Activated effector memory CD4-positive, alpha-beta T cell treated with Interleukin-2 at 50 U/mL for 16 hours (primary cell): ENCODE results near the gene ZNF77.
"Not testable (repeated sequence)": the region's sequence is repeated elsewhere in the genome, so short reads cannot be mapped to it uniquely, and the experiment has no call there.

Experiments used
- DNase-seq: peaks from one replicate; pipeline ENCODE4 v3.0.0-alpha.2; 2020

Gene ZNF77

DNA sequence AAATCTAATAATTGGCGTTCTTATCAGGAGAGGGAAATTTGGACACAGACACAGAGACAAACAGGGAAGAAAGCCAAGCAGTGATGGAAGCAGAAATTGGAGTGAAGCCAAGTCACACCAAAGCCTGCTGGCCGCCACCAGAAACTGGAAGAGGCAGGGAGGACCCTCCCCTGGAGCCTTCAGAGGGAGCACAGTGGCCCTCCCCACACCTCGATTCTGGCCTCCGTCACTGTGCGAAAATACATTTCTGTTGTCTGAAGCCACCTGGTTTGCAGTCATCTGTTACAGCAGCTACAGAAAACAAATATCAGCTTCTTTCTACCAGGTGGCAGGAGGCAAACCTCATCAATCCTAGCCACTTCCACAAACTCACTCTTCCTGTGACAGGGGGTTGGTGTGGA is 24.3 kb upstream of the ZNF77 start:
- DNase-seq: no peak

GRCh38 chr19:2967972-2968371 is 23.2 kb upstream of the ZNF77 start:
- no peak for DNase-seq

DNA sequence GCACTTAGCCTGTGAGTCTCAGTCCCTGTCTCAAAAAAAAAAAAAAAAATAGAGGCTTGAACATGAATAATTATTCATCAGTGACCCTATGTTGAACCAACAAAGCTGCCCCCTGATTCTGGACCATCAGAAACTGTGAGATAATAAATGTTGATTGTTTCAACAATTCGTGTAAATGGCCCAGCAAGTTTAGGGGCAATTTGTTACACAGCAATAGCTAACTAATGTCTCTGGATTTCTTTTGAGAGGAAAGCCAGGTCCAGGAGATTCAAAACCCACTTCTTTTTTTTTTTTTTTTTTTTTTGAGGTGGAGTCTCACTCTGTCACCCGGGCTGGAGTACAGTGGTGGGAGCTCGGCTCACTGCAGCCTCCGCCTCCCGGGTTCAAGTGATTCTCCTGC is 20.1 kb upstream of the ZNF77 start:
- DNase-seq: no peak

DNA sequence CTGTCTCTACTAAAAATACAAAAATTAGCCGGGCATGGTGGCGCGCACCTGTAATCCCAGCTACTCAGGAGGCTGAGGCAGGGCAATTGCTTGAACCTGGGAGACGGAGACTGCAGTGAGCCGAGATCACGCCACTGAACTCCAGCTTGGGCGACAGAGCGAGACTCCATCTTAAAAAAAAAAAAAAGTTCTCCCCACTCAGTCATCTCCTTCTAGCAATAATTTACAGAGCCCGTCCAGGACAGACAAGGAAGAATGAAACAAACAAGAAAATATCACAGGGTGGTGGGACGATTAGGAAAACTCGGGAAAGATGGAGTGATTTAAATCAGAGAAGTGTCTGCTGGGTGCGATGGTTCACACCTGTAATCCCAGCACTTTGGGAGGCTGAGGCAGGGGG is 18.9 kb upstream of the ZNF77 start:
- not testable (repeated sequence) for DNase-seq

DNA sequence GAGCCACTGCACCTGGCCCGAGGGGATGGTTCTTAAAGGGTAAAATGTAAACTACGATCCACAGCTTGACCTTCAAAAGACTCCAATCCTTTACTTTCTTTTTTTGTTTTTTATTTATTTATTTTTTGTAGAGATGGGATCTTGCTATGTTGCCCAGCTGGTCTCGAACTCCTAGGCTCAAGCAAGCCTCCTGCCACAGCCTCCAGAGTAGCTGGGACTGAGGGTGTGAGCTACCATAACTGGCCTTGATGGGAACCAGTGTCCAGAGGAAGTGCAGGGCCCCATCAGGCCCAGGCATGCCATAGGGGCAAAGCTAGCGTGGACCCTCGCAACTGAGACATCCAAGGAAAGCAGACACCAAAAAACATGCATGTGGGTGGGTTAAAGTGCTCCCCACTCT is 18.4 kb upstream of the ZNF77 start:
- no peak for DNase-seq

- no peak for DNase-seq
Observed at GRCh38 chr19:2962018-2962670, 17.4 kb upstream of the ZNF77 start.

DNA sequence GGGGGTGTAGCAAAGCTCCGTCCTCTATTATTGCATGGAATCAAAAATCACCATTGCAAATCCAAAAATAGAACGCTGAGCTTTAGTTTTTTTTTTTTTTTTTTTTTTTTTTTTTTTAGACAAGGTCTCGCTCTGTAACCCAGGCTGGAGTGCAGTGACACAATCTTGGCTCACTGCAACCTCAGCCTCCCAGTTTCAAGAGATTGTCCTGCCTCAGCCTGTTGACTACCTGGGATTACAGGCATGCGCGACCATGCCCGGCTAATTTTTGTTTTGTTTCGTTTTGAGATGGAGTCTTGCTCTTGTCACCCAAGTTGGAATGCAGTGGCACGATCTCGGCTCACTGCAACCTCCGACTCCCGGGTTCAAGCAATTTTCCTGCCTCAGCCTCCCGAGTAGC is 15.3 kb upstream of the ZNF77 start:
- no peak for DNase-seq

DNA sequence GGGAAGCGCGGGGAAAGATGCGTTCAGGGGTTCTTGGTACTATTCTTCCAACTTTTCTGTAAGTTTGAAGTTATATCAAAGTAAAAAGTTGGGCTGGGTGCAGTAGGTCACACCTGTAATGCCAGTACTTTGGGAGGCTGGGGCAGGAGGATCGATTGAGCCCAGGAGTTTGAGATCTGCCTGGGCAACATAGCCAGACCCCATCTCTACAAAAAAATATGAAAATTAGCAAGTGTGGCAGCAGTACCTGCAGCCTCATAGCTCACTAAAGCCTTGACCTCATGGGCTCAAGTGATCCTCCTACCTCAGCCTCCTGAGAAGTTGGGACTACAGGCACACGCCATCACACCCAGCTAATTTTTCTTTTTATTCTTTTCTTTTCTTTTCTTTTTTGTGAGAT is 12.4 kb upstream of the ZNF77 start:
- no peak for DNase-seq

DNA sequence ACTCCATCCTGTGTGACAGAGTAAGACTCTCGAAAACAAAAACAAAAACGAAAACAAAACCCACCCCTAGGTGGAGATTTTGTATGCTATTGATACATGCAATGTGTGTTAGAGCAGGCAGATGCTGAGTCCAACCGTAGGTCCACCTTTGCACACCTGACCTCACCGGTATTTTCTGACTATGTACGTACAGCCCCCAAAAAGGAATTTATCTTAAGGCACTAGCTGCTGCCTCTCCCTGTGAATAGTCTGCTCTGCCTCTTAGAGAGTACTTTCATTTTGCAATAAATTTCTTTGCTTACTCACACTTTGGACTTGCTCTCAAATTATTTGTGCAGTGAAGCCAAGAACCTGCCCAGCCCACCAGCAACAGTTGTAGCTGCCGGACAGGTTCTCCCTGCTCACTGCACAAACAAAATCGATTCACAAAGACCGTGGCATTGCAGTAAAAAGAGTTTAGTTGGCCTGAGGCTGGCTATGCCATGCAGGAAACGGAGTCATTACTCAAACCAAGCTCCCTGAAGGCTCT is 8.2 kb upstream of the ZNF77 start:
- DNase-seq: no peak

DNA sequence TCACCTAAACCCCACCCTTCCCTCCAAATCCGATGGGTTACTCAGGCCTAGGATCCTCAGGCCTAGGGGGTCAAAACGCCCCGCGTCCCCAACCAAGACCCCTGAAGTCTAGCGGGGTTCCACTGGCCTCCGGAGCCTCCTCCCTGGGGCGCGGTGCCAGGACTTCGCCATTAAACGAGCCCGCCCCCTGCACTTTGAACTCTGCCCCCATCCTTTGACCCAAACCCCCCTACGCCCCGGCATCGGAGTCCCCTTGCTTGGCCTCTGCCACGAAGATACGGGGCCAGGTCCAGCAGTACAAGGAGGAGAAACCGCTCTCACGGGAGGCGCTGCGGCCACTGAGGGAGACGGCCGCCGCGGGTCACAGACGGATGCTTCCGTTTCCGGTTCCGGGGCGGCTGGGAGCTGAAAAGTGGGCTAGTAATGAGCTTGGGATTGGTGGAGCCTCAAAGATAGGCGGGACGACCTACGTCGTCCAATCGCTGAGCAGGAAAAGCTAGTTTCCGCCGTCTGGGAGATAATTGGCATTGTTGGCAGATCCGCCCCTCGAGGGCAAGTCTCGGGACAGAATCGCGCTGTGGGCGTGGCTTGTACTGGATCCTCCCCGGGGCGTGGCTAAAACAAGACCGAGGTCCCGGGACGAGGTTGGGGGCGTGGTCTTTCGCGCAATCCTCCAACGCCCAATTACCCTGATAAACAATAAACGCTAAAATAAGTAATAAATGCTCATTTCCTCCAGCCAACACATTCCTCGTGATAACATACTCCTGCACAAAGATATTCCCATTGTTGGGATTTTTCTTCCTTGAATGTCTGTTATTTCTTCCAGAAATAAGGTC is 5.7 kb upstream of the ZNF77 start:
- peak; percentile 100 for DNase-seq

DNA sequence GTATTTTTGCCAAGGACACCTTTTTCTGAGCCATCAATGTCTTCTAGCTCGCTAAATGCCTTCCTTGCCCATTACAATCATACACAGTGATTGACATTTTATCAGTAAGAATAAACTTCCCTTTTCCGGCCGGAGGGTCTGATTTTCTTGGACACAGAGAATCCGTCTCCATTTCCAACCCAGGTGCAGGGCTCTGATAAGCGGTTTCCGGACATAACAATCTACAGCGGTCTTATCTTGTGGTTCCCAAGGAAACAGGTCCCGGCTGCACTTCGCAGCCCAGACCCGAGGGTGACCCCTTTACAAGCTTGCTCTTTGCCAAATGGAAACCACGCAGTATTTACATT is 5.1 kb upstream of the ZNF77 start:
- DNase-seq: no peak

GRCh38 chr19:2945575-2946184 is 909 bp upstream of the ZNF77 start:
- no peak for DNase-seq

DNA sequence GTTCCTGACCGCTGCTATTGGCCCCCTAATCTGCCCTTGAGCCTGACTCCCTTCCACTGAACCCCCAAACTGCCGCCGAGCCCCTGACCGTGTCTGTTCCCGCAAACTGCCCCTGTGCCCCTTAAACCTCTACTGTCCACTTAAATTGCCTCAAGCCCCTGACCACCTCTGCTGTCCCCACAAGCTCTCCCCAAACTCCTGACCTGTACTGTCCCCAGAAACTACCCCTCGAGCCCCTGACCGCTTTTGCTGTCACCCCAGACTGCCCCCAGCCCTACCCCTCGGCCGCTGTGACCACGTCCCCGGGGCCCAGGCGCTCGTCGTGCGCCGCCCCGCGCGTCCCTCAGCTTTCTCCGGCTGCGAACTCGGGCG is 382 bp downstream of the ZNF77 start:
- no peak for DNase-seq

GRCh38 chr19:2942928-2943640 is 1.7 kb downstream of the ZNF77 start:
- DNase-seq: no peak

DNA sequence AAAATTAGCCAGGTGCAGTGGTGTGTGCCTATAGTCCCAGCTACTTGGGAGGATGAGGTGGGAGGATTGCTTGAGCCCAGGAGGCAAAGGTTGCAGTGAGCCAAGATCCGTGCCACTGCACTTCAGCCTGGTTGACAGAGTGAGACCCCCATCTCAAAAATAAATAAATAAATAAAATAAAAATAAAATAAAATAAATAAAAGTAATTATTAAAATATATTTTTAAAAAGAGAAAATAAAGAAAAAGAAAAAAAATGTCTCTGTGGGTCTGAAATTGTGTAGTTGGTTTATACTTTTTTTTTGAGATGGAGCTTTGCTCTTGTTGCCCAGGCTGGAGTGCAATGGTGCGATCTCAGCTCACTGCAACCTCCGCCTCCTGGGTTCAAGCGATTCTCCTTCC is 8.9 kb downstream of the ZNF77 start:
- not testable (repeated sequence) for DNase-seq

- DNase-seq: no peak
Observed at GRCh38 chr19:2933490-2933910, 11.3 kb downstream of the ZNF77 start.

GRCh38 chr19:2927032-2927430 is 17.7 kb downstream of the ZNF77 start:
- no peak for DNase-seq

DNA sequence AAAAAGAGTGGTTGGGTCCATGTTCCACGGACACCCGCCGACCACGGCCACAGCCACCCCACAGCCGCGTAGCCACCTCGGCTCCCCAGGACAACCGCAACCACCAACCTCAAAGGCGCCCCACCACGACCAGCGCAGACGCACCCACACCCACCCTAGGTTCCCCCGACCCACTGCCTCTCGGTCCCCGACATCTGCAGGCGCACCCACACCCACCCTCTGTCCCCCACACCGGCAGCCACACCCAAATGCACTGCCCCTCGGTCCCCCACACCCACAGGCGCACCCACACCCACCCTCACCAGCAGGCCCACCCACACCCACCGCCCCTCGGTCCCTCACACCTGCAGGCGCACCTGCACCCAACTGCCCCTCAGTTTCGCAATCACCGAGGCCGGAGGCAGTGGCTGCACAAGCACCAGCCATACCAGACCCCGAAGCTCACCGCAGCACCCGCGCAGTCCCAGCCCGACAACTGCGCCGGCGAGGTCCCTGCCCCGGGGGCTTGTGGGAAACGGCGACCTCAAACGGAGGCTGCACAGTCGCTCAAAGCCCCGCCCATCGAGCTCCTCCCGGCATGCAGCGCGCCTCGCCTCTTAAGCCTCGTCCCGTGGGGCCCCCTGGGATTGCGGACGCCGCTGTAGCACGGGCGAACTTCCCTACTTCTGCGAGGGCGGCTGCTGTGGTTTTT is 18.3 kb downstream of the ZNF77 start:
- DNase-seq: no peak

DNA sequence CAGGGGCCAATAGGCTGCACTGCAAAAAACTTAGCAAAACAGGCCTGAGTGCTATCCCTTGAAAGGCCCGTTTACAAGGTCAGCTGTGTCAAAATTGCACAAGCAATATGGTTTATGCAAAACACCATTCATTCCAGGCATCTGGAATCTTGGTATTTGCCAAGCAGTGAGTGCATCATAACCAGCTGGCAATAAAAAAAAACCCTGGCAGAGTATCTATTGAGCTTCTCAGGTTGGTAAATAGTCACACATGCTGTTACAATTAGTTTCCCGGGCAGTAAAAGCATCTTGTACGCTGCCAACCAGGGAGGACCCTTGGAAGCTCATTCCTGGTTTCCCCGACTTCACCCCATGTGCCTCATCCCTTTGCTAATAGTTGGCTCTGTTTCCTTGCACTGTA is 21.3 kb downstream of the ZNF77 start:
- DNase-seq: no peak

DNA sequence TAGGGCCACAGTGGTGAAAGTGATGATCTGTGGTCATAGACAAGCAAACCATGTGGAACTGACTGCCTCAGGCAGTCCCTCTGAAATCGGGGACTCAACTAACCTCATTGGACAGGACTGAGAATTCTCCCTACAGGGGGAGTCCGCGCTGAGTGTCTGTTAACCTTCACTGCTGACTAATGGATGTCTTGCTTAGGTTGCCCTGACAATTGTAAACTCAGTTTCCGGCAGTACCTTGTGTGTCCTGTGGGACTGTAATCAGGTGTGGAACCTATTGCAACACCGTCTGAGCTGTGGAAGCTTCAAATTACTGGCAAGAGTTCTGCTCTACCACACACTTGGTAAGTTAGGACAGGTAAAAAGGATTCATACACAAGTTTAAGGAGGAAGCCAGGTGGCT is 21.8 kb downstream of the ZNF77 start:
- DNase-seq: no peak

DNA sequence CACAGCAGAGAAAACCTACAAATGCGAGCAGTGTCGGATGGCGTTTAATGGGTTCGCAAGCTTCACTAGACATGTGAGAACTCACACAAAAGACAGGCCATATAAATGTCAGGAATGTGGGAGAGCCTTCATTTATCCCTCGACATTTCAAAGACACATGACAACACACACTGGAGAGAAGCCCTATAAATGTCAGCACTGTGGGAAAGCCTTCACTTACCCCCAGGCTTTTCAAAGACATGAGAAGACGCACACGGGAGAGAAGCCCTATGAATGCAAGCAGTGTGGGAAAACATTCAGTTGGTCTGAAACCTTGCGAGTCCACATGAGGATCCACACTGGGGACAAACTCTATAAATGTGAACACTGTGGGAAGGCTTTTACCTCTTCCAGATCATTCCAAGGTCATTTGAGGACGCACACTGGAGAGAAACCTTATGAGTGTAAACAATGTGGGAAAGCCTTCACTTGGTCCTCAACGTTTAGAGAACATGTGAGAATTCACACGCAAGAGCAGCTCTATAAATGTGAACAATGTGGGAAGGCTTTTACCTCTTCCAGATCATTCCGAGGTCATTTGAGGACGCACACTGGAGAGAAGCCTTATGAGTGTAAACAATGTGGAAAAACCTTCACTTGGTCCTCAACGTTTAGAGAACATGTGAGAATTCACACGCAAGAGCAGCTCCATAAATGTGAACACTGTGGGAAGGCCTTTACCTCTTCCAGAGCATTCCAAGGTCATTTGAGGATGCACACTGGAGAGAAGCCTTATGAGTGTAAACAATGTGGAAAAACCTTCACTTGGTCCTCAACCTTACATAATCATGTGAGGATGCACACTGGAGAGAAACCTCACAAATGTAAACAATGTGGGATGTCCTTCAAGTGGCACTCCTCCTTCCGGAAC is 27.2 kb downstream of the ZNF77 start:
- DNase-seq: no peak

DNA sequence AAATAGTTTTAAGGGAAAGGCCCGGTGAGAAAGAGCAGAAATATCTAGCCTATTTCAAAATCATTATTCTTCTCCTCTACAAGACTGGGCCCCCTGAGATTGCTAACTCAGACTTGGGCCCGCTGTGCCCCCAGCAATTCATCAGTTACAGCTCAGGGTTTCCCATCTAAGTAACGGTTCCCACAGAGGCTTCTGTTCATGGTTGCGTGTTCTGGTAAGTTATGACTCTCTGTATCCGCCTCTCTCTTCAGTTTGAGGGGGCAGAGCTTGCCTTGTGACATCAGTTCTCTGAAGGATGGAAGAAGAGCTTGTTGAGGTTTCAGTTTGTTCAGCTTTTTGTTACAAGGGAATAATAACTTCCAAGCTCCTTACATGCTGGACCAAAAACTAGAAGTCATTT is 32.5 kb downstream of the ZNF77 start:
- no peak for DNase-seq
